Neuronal stem cell (in vitro differentiated cells): ENCODE data around the gene FCN3.
A peak's percentile ranks its signal among the peaks of the same experiment; 100 is the strongest.

Experiments used
- DNase-seq: peaks from one replicate; pipeline ENCODE4 v3.0.0-alpha.2; 2013; ENCODE audit warnings: low spot score
- H2AFZ ChIP-seq: one replicate; pipeline ENCODE4 v1.6.1; 2013; ENCODE audit warnings: mild to moderate bottlenecking, low read length, inconsistent platforms
- H2AK5ac ChIP-seq: 2 replicates; pipeline ENCODE4 v1.6.1; 2013; ENCODE audit warnings: low read depth, mild to moderate bottlenecking, inconsistent platforms, low read length, moderate library complexity, mixed read lengths
- H2BK120ac ChIP-seq: 2 replicates; pipeline ENCODE4 v1.6.1; 2013; ENCODE audit warnings: low read depth, mild to moderate bottlenecking, inconsistent platforms, low read length, moderate library complexity, mixed read lengths
- H2BK12ac ChIP-seq: one replicate; pipeline ENCODE4 v1.6.1; 2013; ENCODE audit warnings: low read length, inconsistent platforms
- H2BK15ac ChIP-seq: 2 replicates; pipeline ENCODE4 v1.6.1; 2013; ENCODE audit warnings: mild to moderate bottlenecking, low read length, inconsistent platforms, mixed read lengths
- H2BK5ac ChIP-seq: one replicate; pipeline ENCODE4 v1.6.1; 2013; ENCODE audit warnings: inconsistent platforms, mild to moderate bottlenecking, low read length, moderate library complexity
- H3K14ac ChIP-seq: one replicate; pipeline ENCODE4 v1.6.1; 2013; ENCODE audit warnings: low read length, inconsistent platforms
- H3K18ac ChIP-seq: 2 replicates; pipeline ENCODE4 v1.6.1; 2013; ENCODE audit warnings: low read length, inconsistent platforms
- H3K23ac ChIP-seq: 2 replicates; pipeline ENCODE4 v1.6.1; 2013; ENCODE audit warnings: low read depth, mild to moderate bottlenecking, mixed read lengths, low read length, inconsistent platforms; ENCODE audit not compliant: poor library complexity
- H3K27ac ChIP-seq: replicated peaks from 3 replicates; pipeline ENCODE4 v1.5.1; 2013; ENCODE audit warnings: low read length, inconsistent platforms
- H3K27me3 ChIP-seq, 3 experiments: 2 replicates each; pipeline ENCODE4 v1.6.1; 2013; ENCODE audit warnings: low read length in 3 of 3, mild to moderate bottlenecking in 2 of 3, inconsistent platforms in 1 of 3, low read depth in 1 of 3, mixed read lengths in 1 of 3, moderate library complexity in 1 of 3; ENCODE audit not compliant: control insufficient read depth in 3 of 3, insufficient read depth in 3 of 3
- H3K36me3 ChIP-seq, 2 donors: replicated peaks in 1 of 2; 2 replicates each; pipeline ENCODE4 v1.6.1; 2013; ENCODE audit warnings: low read length in 2 of 2; ENCODE audit not compliant: control insufficient read depth in 2 of 2, insufficient read depth in 2 of 2
- H3K4ac ChIP-seq: 2 replicates; pipeline ENCODE4 v1.6.1; 2013; ENCODE audit warnings: inconsistent platforms, mild to moderate bottlenecking, low read length, moderate library complexity
- H3K4me1 ChIP-seq, 2 donors: 1 replicate in 1 of 2; 2 replicates in 1 of 2; pipeline ENCODE4 v1.6.1; 2013; ENCODE audit warnings: low read length in 2 of 2, low read depth in 1 of 2; ENCODE audit not compliant: control insufficient read depth in 2 of 2, insufficient read depth in 1 of 2
- H3K4me2 ChIP-seq: one replicate; pipeline ENCODE4 v1.6.1; 2013; ENCODE audit warnings: mild to moderate bottlenecking, low read length, inconsistent platforms; ENCODE audit not compliant: insufficient read depth, poor library complexity, severe bottlenecking
- H3K4me3 ChIP-seq, 2 donors: 2 replicates each; pipeline ENCODE4 v1.5.1; 2013; ENCODE audit warnings: low read length in 2 of 2, mild to moderate bottlenecking in 2 of 2, inconsistent platforms in 1 of 2, moderate library complexity in 1 of 2
- H3K79me1 ChIP-seq: one replicate; pipeline ENCODE4 v1.6.1; 2013; ENCODE audit warnings: low read depth, mild to moderate bottlenecking, inconsistent platforms, low read length, moderate library complexity
- H3K9ac ChIP-seq: one replicate; pipeline ENCODE4 v1.6.1; 2013; ENCODE audit warnings: mild to moderate bottlenecking, low read depth, low read length, inconsistent platforms; ENCODE audit not compliant: poor library complexity
- H3K9me3 ChIP-seq, 2 donors: replicated peaks in 1 of 2; 2 replicates each; pipeline versions ENCODE3 to v1.6.1; 2013; ENCODE audit warnings: low read length in 2 of 2, mild to moderate bottlenecking in 2 of 2, inconsistent platforms in 1 of 2, low read depth in 1 of 2, mixed read lengths in 1 of 2, moderate library complexity in 1 of 2; ENCODE audit not compliant: control insufficient read depth in 2 of 2, insufficient read depth in 1 of 2
- H4K8ac ChIP-seq: one replicate; pipeline ENCODE4 v1.6.1; 2013; ENCODE audit warnings: low read depth, mild to moderate bottlenecking, inconsistent platforms, low read length, moderate library complexity
- H4K91ac ChIP-seq: one replicate; pipeline ENCODE4 v1.6.1; 2013; ENCODE audit warnings: low read length, low read depth, mild to moderate bottlenecking, inconsistent platforms; ENCODE audit not compliant: poor library complexity
- WGBS, 2 donors: extraction: QIAGEN DNeasy Blood & Tissue Kit; methylation state at CpG; one replicate each; pipeline ENCODE4 v1.1.7; 2013; ENCODE audit warnings: missing lambda C conversion rate in 2 of 2, mixed read lengths in 1 of 2; ENCODE audit not compliant: insufficient read length in 2 of 2, insufficient replicate concordance in 1 of 2; ENCODE audit errors: extremely low coverage in 2 of 2; 5-methylcytosine and 5-hydroxymethylcytosine counted together

Gene FCN3

GRCh38 chr1:27403065-27403726, 28.6 kb upstream of the FCN3 start:
- Histone ChIP-seq H3K4ac (no peak overlapping the region), H3K18ac (peak overlapping the region; percentile 55), H3K4me1 (peaks cover 32 to 61% of the 10 kb centered on the region in 2 donors), H2BK12ac (no peak overlapping the region), H3K4me3 (no peak overlapping the region), H2BK120ac (no peak overlapping the region), H3K9ac (peak overlapping the region; percentile 25), H2AK5ac (peak overlapping the region; percentile 93), H3K23ac (no peak overlapping the region), H4K91ac (peak overlapping the region; percentile 2), H3K4me2 (no peak overlapping the region), H3K14ac (no peak overlapping the region), H4K8ac (no peak overlapping the region), H3K27me3 (no peaks in the 10 kb centered on the region), H3K27ac (no peak overlapping the region), H2BK5ac (no peak overlapping the region), H3K9me3 (no peaks in the 10 kb centered on the region), H3K79me1 (no peaks in the 10 kb centered on the region), H2AFZ (no peak overlapping the region), H3K36me3 (peaks cover 7 to 27% of the 10 kb centered on the region in 2 donors), H2BK15ac (peak overlapping the region; percentile 44)
- no peak for DNase-seq
- WGBS, 2 donors = no CpG with 5 or more reads among the region's 24 CpGs

GRCh38 chr1:27402349-27402754, 27.7 kb upstream of the FCN3 start:
- Histone ChIP-seq H2BK5ac (no peak overlapping the region), H3K14ac (no peak overlapping the region), H3K27ac (no peak overlapping the region), H4K91ac (no peak overlapping the region), H3K4ac (no peak overlapping the region), H3K79me1 (no peaks in the 10 kb centered on the region), H3K36me3 (peaks cover under 1 to 18% of the 10 kb centered on the region in 2 donors), H3K4me1 (peaks cover 34 to 61% of the 10 kb centered on the region in 2 donors), H3K27me3 (no peaks in the 10 kb centered on the region), H3K4me2 (no peak overlapping the region), H2AFZ (no peak overlapping the region), H2BK12ac (no peak overlapping the region), H3K9ac (peak overlapping the region; percentile 68), H2BK15ac (no peak overlapping the region), H3K9me3 (no peaks in the 10 kb centered on the region), H3K23ac (peak overlapping the region; percentile 16), H4K8ac (no peak overlapping the region), H2AK5ac (peak overlapping the region; percentile 39), H3K4me3 (no peak overlapping the region), H3K18ac (peak overlapping the region; percentile 5), H2BK120ac (no peak overlapping the region)
- no peak for DNase-seq
- no CpG with 5 or more reads among the region's 8 CpGs for WGBS, 2 donors

DNA sequence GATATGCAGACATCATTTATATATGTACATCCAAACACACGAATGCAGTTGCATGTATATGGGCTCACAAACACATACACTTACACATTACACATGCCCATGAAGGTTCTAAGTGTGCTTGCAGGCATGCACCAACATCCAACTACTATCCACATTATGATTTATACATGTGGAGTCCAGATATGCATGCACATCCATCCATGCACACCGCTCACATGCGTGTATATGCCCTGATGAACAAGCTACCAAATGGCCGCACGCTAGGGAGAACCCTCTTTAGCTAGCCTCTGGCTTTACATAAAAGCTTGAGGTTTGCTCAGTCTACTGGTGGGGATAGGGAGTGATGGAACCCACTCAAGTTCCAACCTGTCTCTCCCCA, 26.3 kb upstream of the FCN3 start:
- Histone ChIP-seq H3K4me1 (peaks cover 25 to 52% of the 10 kb centered on the region in 2 donors), H3K14ac (no peak overlapping the region), H3K23ac (no peak overlapping the region), H4K8ac (no peak overlapping the region), H3K18ac (no peak overlapping the region), H3K4me2 (no peak overlapping the region), H3K27me3 (no peaks in the 10 kb centered on the region), H2BK5ac (no peak overlapping the region), H3K4ac (no peak overlapping the region), H2BK120ac (no peak overlapping the region), H2BK15ac (no peak overlapping the region), H3K9ac (no peak overlapping the region), H3K79me1 (no peaks in the 10 kb centered on the region), H2AK5ac (no peak overlapping the region), H3K36me3 (peaks cover 0 to 7% of the 10 kb centered on the region in 2 donors), H3K9me3 (no peaks in the 10 kb centered on the region), H2BK12ac (no peak overlapping the region), H4K91ac (no peak overlapping the region), H3K4me3 (no peak overlapping the region), H2AFZ (no peak overlapping the region), H3K27ac (no peak overlapping the region)
- WGBS, 2 donors = no CpG with 5 or more reads among the region's 5 CpGs
- no peak for DNase-seq

GRCh38 chr1:27400082-27400962, 25.7 kb upstream of the FCN3 start:
- H3K27ac ChIP-seq = no peak overlapping the region

More at GRCh38 chr1:27400082-27400962, 25.7 kb upstream of the FCN3 start:
- Histone ChIP-seq H3K36me3 (peaks cover 0 to 7% of the 10 kb centered on the region in 2 donors), H3K18ac (no peak overlapping the region), H3K4me2 (no peak overlapping the region), H3K9ac (no peak overlapping the region), H4K91ac (no peak overlapping the region), H4K8ac (no peak overlapping the region), H2AFZ (no peak overlapping the region), H3K9me3 (no peaks in the 10 kb centered on the region), H2BK12ac (no peak overlapping the region), H3K4me3 (no peak overlapping the region), H3K4me1 (peaks cover 29 to 50% of the 10 kb centered on the region in 2 donors), H2AK5ac (no peak overlapping the region), H2BK5ac (no peak overlapping the region), H2BK15ac (no peak overlapping the region), H3K4ac (no peak overlapping the region), H3K14ac (no peak overlapping the region), H3K23ac (no peak overlapping the region), H2BK120ac (no peak overlapping the region), H3K79me1 (no peaks in the 10 kb centered on the region), H3K27me3 (no peaks in the 10 kb centered on the region)
- no peak for DNase-seq
- WGBS, 2 donors = no CpG with 5 or more reads among the region's 13 CpGs
